ENCODE data around the gene HHATL.

Gene HHATL

GRCh38 chr3:42664438-42664803, 38.2 kb downstream of the HHATL start:
- Histone ChIP-seq H3K9me3 (ENCODE audit: low read depth, low read length) (no peaks in the 10 kb centered on the region), H3K4me3 (no peak overlapping the region), H3K36me3 (ENCODE audit: insufficient read depth, low read length) (no peaks in the 10 kb centered on the region), H3K27ac (no peak overlapping the region), H3K9ac (ENCODE audit: insufficient read length) (no peak overlapping the region)
- no peak for TF ChIP-seq POLR2AphosphoS5 (IDR thresholded peaks at IDR 0.05; ENCODE audit: borderline replicate concordance, low read depth, low read length)
- no peak for TF ChIP-seq FOXP2 (optimal IDR thresholded peaks at IDR 0.05; ENCODE audit: control extremely low read depth, extremely low read length, insufficient read depth)
- no peak for TF ChIP-seq EZH2 (IDR thresholded peaks at IDR 0.05)
- DNase-seq (ENCODE audit: low read depth, low spot score), result no peak

DNA sequence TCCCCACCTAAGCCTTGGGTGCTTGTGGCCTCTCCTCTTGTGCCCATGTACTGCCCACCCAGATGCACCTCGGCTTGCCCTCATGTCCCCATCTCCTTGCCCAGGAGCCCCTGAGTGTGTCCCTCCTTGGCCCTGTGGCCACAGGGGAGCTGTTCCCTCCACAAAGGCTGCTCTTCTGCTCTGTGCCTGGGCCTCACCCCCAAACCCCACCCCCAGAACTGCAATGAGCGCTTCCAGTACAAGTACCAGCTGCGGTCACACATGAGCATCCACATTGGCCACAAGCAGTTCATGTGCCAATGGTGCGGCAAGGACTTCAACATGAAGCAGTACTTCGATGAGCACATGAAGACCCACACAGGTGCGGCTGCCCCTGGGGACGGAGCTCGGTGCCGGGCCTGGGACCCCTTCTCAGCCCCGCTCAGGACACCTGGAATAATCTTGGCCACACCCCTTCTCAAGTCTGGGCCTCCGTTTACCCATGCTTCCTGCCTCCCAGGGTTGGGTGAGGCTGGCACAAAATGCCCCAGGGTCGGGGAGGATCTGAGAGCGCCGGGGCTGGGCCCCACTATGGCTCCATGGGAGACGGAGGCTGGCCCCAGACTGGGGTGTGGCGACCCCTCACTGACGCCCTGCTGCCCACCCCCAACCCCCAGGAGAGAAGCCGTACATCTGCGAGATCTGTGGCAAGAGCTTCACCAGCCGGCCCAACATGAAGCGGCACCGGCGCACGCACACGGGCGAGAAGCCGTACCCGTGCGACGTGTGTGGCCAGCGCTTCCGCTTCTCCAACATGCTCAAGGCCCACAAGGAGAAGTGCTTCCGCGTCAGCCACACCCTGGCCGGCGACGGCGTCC, 38.8 kb downstream of the HHATL start:
- Histone ChIP-seq H3K9me3 (ENCODE audit: low read depth, low read length) (no peaks in the 10 kb centered on the region), H3K27ac (no peak overlapping the region), H3K36me3 (ENCODE audit: insufficient read depth, low read length) (no peaks in the 10 kb centered on the region), H3K9ac (ENCODE audit: insufficient read length) (no peak overlapping the region), H3K4me3 (no peak overlapping the region)
- no peak for TF ChIP-seq POLR2AphosphoS5 (IDR thresholded peaks at IDR 0.05; ENCODE audit: borderline replicate concordance, low read depth, low read length)
- TF ChIP-seq EZH2 (IDR thresholded peaks at IDR 0.05), result no peak
- no peak for TF ChIP-seq FOXP2 (optimal IDR thresholded peaks at IDR 0.05; ENCODE audit: control extremely low read depth, extremely low read length, insufficient read depth)
- no peak for DNase-seq (ENCODE audit: low read depth, low spot score)

DNA sequence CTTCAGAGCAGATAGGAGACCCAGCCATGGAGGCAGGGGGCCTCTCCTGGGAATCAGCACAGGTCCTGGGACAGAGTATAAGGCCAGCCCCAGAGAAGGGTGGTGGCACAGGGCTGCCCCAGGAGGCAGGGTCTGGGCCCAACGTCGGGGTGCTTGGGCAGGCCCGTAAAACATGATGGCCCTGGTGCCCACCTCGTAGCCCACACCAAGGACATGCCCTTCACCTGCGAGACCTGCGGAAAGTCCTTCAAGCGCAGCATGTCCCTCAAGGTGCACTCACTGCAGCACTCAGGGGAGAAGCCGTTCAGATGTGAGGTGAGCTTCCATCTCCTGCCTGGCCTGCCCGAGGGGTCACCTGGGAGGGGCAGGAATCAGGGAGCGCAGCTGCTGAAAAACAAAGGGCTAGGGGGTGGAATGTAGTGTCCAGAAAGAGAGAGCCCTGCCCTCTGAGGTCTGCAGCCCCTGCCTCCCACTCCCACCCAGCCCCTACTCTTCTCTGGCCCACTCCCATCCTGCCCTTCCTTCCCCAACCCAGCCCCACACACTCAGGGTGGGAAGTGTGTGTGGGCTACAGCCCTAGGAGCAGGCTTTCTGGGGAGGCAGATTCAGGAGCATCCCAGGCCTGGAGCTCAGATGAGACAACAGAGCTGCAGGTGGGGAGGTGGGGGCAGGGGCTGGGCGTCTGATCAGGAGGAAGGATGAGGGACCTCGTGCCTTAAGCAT, 39.6 kb downstream of the HHATL start:
- no peak for TF ChIP-seq EZH2 (IDR thresholded peaks at IDR 0.05)
- TF ChIP-seq FOXP2 (optimal IDR thresholded peaks at IDR 0.05; ENCODE audit: control extremely low read depth, extremely low read length, insufficient read depth), result no peak
- TF ChIP-seq POLR2AphosphoS5 (IDR thresholded peaks at IDR 0.05; ENCODE audit: borderline replicate concordance, low read depth, low read length), result no peak
- H3K27ac ChIP-seq, result no peak overlapping the region
- H3K36me3 ChIP-seq (ENCODE audit: insufficient read depth, low read length), result no peaks in the 10 kb centered on the region
- no peak overlapping the region for H3K9ac ChIP-seq (ENCODE audit: insufficient read length)
- DNase-seq (ENCODE audit: low read depth, low spot score), result no peak
- no peak overlapping the region for H3K4me3 ChIP-seq
- H3K9me3 ChIP-seq (ENCODE audit: low read depth, low read length), result no peaks in the 10 kb centered on the region

GRCh38 chr3:42662037-42662812, 40.4 kb downstream of the HHATL start:
- Histone ChIP-seq H3K9ac (ENCODE audit: insufficient read length) (no peak overlapping the region), H3K27ac (no peak overlapping the region), H3K36me3 (ENCODE audit: insufficient read depth, low read length) (no peaks in the 10 kb centered on the region), H3K4me3 (no peak overlapping the region), H3K9me3 (ENCODE audit: low read depth, low read length) (no peaks in the 10 kb centered on the region)
- no peak for TF ChIP-seq EZH2 (IDR thresholded peaks at IDR 0.05)
- no peak for TF ChIP-seq FOXP2 (optimal IDR thresholded peaks at IDR 0.05; ENCODE audit: control extremely low read depth, extremely low read length, insufficient read depth)
- TF ChIP-seq POLR2AphosphoS5 (IDR thresholded peaks at IDR 0.05; ENCODE audit: borderline replicate concordance, low read depth, low read length), result no peak
- no peak for DNase-seq (ENCODE audit: low read depth, low spot score)

DNA sequence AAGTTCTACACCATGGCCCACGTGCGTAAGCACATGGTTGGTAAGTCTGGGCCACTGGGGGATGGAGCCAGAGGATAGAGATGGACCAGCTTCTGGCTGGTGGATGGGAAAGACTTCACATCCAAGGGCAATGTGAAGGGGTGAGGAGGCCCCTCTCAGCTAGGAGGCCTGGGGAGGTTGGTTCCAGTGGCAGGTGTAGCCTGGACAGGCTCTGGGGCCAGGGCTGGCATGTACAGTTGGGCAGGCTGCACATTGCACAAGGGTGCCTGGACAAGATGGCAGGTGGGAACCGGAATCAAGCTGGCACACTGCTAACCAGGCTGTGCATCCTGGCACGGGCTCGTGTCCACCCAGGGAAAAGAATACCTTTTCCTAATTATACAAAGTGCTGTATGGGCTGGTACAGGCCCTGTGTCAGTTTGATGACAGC, 41.0 kb downstream of the HHATL start:
- H3K9me3 ChIP-seq (ENCODE audit: low read depth, low read length), result no peaks in the 10 kb centered on the region
- H3K9ac ChIP-seq (ENCODE audit: insufficient read length), result no peak overlapping the region
- no peak for TF ChIP-seq EZH2 (IDR thresholded peaks at IDR 0.05)
- no peak for TF ChIP-seq FOXP2 (optimal IDR thresholded peaks at IDR 0.05; ENCODE audit: control extremely low read depth, extremely low read length, insufficient read depth)
- TF ChIP-seq POLR2AphosphoS5 (IDR thresholded peaks at IDR 0.05; ENCODE audit: borderline replicate concordance, low read depth, low read length), result no peak
- DNase-seq (ENCODE audit: low read depth, low spot score), result no peak
- no peaks in the 10 kb centered on the region for H3K36me3 ChIP-seq (ENCODE audit: insufficient read depth, low read length)
- no peak overlapping the region for H3K4me3 ChIP-seq
- H3K27ac ChIP-seq, result no peak overlapping the region

DNA sequence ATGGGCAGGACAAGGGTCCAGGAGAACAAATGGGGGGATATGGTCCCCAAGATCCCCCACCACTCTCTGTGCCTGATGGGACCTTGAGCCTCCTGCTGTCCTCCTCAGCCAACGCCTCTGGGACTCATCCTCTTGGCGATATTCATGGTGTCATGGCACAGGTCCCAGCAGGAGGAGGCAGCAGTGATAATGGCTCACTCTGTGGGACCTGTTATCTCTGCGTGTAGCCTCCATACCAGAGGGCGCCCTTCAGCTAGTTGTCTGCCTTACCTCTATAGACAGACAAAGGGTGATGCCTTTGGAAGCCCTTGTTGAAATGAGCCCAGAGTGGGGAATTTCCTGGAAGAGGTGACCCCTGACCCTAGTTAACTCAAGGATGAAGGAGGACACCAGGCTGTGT, 41.7 kb downstream of the HHATL start:
- Histone ChIP-seq H3K4me3 (no peak overlapping the region), H3K36me3 (ENCODE audit: insufficient read depth, low read length) (no peaks in the 10 kb centered on the region), H3K9ac (ENCODE audit: insufficient read length) (no peak overlapping the region), H3K9me3 (ENCODE audit: low read depth, low read length) (no peaks in the 10 kb centered on the region), H3K27ac (no peak overlapping the region)
- TF ChIP-seq EZH2 (IDR thresholded peaks at IDR 0.05) (no peak), POLR2AphosphoS5 (IDR thresholded peaks at IDR 0.05; ENCODE audit: borderline replicate concordance, low read depth, low read length) (no peak)
- no peak for DNase-seq (ENCODE audit: low read depth, low spot score)

GRCh38 chr3:42660131-42660715, 42.4 kb downstream of the HHATL start:
- Histone ChIP-seq H3K9me3 (ENCODE audit: low read depth, low read length) (no peaks in the 10 kb centered on the region), H3K27ac (no peak overlapping the region), H3K36me3 (ENCODE audit: insufficient read depth, low read length) (no peaks in the 10 kb centered on the region), H3K9ac (ENCODE audit: insufficient read length) (no peak overlapping the region), H3K4me3 (no peak overlapping the region)
- DNase-seq (ENCODE audit: low read depth, low spot score), result no peak
- TF ChIP-seq POLR2AphosphoS5 (IDR thresholded peaks at IDR 0.05; ENCODE audit: borderline replicate concordance, low read depth, low read length) (no peak), FOXP2 (optimal IDR thresholded peaks at IDR 0.05; ENCODE audit: control extremely low read depth, extremely low read length, insufficient read depth) (no peak), EZH2 (IDR thresholded peaks at IDR 0.05) (no peak)
